Measurements from ENCODE around the gene CTDP1. TPM values are rescaled to one million over a fixed set of nuclear protein-coding genes. Genes with fewer than 3 reads are reported as not detected.

The CTDP1 gene
- total and polyA plus RNA-seq, 9 of the 15 experiments (the other 6 are each of a cell fraction or from before 2014, with no cell fraction given) = 0.07 to 19.2 (median 4.0) TPM

DNA sequence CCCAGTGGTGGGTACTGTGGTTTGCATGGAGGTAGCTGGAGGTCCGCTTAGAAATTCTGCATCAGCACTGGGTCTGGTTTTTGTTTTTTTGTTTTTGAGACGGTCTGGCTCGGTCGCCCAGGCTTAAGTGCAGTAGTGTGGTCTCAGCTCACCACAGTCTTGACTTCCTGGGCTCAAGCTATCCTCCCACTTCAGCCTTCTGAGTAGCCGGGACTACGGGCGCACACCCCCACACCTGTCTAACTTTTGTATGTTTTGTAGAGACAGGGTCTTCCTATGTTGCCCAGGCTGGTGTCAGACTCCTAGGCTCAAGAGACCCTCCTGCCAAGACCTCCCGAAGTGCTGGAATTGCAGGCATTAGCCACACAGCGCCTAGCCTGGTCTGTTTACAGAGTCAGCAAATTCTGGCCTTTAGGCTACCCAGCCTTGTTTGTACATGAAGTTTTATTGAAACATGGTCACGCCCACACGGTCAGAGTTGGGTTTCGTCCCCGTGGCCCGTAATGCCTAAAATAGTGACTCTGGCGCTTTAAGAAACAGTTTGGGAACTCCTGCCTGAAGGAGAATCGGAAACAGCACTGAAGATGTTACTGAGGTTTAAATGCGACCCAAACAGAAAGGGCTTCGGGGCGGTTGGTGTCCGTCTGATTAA, 32.7 kb downstream of the CTDP1 start:
- CTCF ChIA-PET (ENCODE audit: low intra/inter-chr PET ratio) = no interaction called here
- no peak for FAIRE-seq
- peaks cover 48% of the 10 kb centered on the region; the same call in 2 of the 3 replicates for H3K36me3 ChIP-seq (ENCODE audit: control insufficient read depth, insufficient read depth, low read length)

More for the DNA sequence above, 32.7 kb downstream of the CTDP1 start:
- Histone ChIP-seq H3K79me2 (ENCODE audit: control insufficient read depth, insufficient read depth, low read length) (no peaks in the 10 kb centered on the region), H3K4me2 (ENCODE audit: insufficient read depth, low read length) (no peak overlapping the region), H3K4me3 (no peak overlapping the region), H3K9ac (ENCODE audit: insufficient read depth in 1 of 2, low read depth in 2 of 2, low read length in 2 of 2) (no peak overlapping the region), H3K27ac (ENCODE audit: extremely low read depth, low read depth, low read length) (no peak overlapping the region), H4K20me1 (replicated peaks; ENCODE audit: control insufficient read depth, insufficient read depth, low read length) (no peaks in the 10 kb centered on the region), H3K27me3 (ENCODE audit: control insufficient read depth in 2 of 2, insufficient read depth in 2 of 2, low read length in 2 of 2) (no peaks in the 10 kb centered on the region), H3K4me1 (replicated peaks in 1 of 2; ENCODE audit: control insufficient read depth in 2 of 2, insufficient read depth in 2 of 2, low read length in 2 of 2) (no peaks in the 10 kb centered on the region), H3K9me3 (replicated peaks; ENCODE audit: control insufficient read depth, insufficient read depth, low read depth, low read length) (no peaks in the 10 kb centered on the region), H2AFZ (ENCODE audit: low read depth, low read length) (no peak overlapping the region), H3K9me1 (ENCODE audit: control insufficient read depth, insufficient read depth, low read length) (no peaks in the 10 kb centered on the region)
- in situ Hi-C loops (cut with MboI) = no loop called here
- DNase-seq (ENCODE audit: extremely low read depth in 1 of 4, low spot score in 3 of 4) (no peak), ATAC-seq (no peak)
- intact Hi-C loops (cut with micrococcal nuclease) = no loop called here
- POLR2A ChIA-PET = no interaction called here
- BruUV-seq (replicated peaks) = no TSS peak
- TF ChIP-seq ZFP91 (CRISPR knock-in tag; IDR thresholded peaks at IDR 0.05) (no peak), THRA (IDR thresholded peaks at IDR 0.05) (no peak), ZNF121 (CRISPR knock-in tag; conservative IDR thresholded peaks at IDR 0.05) (no peak), CBX5 (IDR thresholded peaks at IDR 0.05; ENCODE audit: borderline replicate concordance, low read depth) (no peak), CCAR2 (IDR thresholded peaks at IDR 0.05; ENCODE audit: low read depth, low read length) (no peak), FOXA1 (IDR thresholded peaks at IDR 0.05; ENCODE audit: borderline replicate concordance) (no peak), ZBTB26 (CRISPR knock-in tag; IDR thresholded peaks at IDR 0.05) (no peak), ELF1 (tag; IDR thresholded peaks at IDR 0.05) (no peak), SAFB2 (IDR thresholded peaks at IDR 0.05; ENCODE audit: borderline replicate concordance, low read depth, low read length, severe bottlenecking) (no peak), NFRKB (IDR thresholded peaks at IDR 0.05; ENCODE audit: low read depth) (no peak), HMG20A (CRISPR knock-in tag; conservative IDR thresholded peaks at IDR 0.05) (no peak), ZZZ3 (IDR thresholded peaks at IDR 0.05) (no peak)
- TF ChIP-seq, protein P1, sequence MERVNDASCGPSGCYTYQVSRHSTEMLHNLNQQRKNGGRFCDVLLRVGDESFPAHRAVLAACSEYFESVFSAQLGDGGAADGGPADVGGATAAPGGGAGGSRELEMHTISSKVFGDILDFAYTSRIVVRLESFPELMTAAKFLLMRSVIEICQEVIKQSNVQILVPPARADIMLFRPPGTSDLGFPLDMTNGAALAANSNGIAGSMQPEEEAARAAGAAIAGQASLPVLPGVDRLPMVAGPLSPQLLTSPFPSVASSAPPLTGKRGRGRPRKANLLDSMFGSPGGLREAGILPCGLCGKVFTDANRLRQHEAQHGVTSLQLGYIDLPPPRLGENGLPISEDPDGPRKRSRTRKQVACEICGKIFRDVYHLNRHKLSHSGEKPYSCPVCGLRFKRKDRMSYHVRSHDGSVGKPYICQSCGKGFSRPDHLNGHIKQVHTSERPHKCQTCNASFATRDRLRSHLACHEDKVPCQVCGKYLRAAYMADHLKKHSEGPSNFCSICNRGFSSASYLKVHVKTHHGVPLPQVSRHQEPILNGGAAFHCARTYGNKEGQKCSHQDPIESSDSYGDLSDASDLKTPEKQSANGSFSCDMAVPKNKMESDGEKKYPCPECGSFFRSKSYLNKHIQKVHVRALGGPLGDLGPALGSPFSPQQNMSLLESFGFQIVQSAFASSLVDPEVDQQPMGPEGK (CRISPR knock-in tag; IDR thresholded peaks at IDR 0.05; ENCODE audit: borderline replicate concordance) = no peak
- WGBS (ENCODE audit: insufficient coverage, low coverage, missing lambda C conversion rate) = 97% methylated on average over 13 of the region's 20 CpGs
